Esophagus squamous epithelium (tissue), 4 donors: ENCODE results near the gene CMTM3.

Source experiments
- CTCF ChIP-seq, 6 experiments: fragments of 450-650 bp in 4 of 6; fragments of 200-600 bp in 2 of 6; sonication (generic) in 2 of 6; IDR thresholded peaks; one replicate each; pipeline ENCODE4 v1.5.1; 2016 to 2019; ENCODE audit warnings: antibody characterized with exemption in 6 of 6, mild to moderate bottlenecking in 4 of 6, moderate library complexity in 4 of 6
- POLR2A ChIP-seq, 4 donors: fragments of 450-650 bp; IDR thresholded peaks; one replicate each; pipeline ENCODE4 v1.6.1; 2017; ENCODE audit warnings: antibody characterized with exemption in 4 of 4, mild to moderate bottlenecking in 4 of 4, moderate library complexity in 3 of 4

- no peak for TF ChIP-seq CTCF (IDR thresholded peaks at IDR 0.05)
- no peak for TF ChIP-seq POLR2A (IDR thresholded peaks at IDR 0.05)
These were observed 53.8 kb downstream of the CMTM3 start for GRCh38 chr16:66658143-66658859.
